IMR-90 (cell line): ENCODE measurements around the gene TNKS1BP1. TPM values are rescaled to one million over a fixed set of nuclear protein-coding genes. Genes with fewer than 3 reads are reported as not detected.

Source experiments
- ATAC-seq: fragments of 200-7000 bp; cut with Tn5 transposase; 2 replicates; pipeline ENCODE4 v1.9.1; 2020; ENCODE audit warnings: low read depth, mild to moderate bottlenecking, moderate library complexity
- BruUV-seq: library from RNA; stranded (reverse); fragments of 400-500 nt; replicated peaks from 2 replicates; lab custom pipeline; 2021; lab: Mats Ljungman, UMichigan
- CTCF ChIA-PET: fragments of 300-600 bp; formaldehyde crosslinking; extraction: SDS; loops from one replicate; lab custom pipeline; 2021; ENCODE audit warnings: antibody characterized with exemption; lab: Yijun Ruan, JAX
- POLR2A ChIA-PET: fragments of 300-600 bp; sonication (Branson Sonifier 250); formaldehyde crosslinking; loops from one replicate; lab custom pipeline; 2022; ENCODE audit warnings: antibody characterized with exemption; ENCODE audit not compliant: unreplicated experiment; lab: Charles Lee
- DNase-seq: peaks from one replicate; pipeline ENCODE4 v3.0.0; 2013
- H2AFZ ChIP-seq: replicated peaks from 2 replicates; pipeline ENCODE3; 2013; ENCODE audit warnings: low read length, mild to moderate bottlenecking; ENCODE audit not compliant: poor library complexity
- H2AK5ac ChIP-seq: 2 replicates; pipeline ENCODE4 v1.6.1; 2013; ENCODE audit warnings: low read depth, low read length, inconsistent platforms
- H2AK9ac ChIP-seq: replicated peaks from 2 replicates; pipeline ENCODE3; 2013; ENCODE audit warnings: mild to moderate bottlenecking, low read depth, low read length, moderate library complexity; ENCODE audit not compliant: poor library complexity
- H2BK120ac ChIP-seq: 2 replicates; pipeline ENCODE4 v1.6.1; 2013; ENCODE audit warnings: low read depth, low read length, inconsistent platforms
- H2BK15ac ChIP-seq: 3 replicates; pipeline ENCODE4 v1.6.1; 2013; ENCODE audit warnings: low read depth, low read length, inconsistent platforms
- H2BK20ac ChIP-seq: 2 replicates; pipeline ENCODE4 v1.6.1; 2013; ENCODE audit warnings: low read depth, mild to moderate bottlenecking, inconsistent platforms, low read length, moderate library complexity
- H2BK5ac ChIP-seq: 2 replicates; pipeline ENCODE4 v1.6.1; 2013; ENCODE audit warnings: mild to moderate bottlenecking, low read depth, low read length, inconsistent platforms; ENCODE audit not compliant: poor library complexity, severe bottlenecking
- H3K14ac ChIP-seq: replicated peaks from 2 replicates; pipeline ENCODE4 v1.6.1; 2013; ENCODE audit warnings: low read depth, low read length, inconsistent platforms
- H3K18ac ChIP-seq: 2 replicates; pipeline ENCODE4 v1.6.1; 2013; ENCODE audit warnings: low read depth, low read length, control low read depth
- H3K23ac ChIP-seq: 2 replicates; pipeline ENCODE4 v1.6.1; 2013; ENCODE audit warnings: low read depth, low read length, inconsistent platforms
- H3K27ac ChIP-seq: 2 replicates; pipeline ENCODE4 v1.5.1; 2013; ENCODE audit warnings: mild to moderate bottlenecking, control low read depth, low read length; ENCODE audit not compliant: insufficient read depth
- H3K27me3 ChIP-seq: 2 replicates; pipeline ENCODE4 v1.6.1; 2013; ENCODE audit warnings: low read length; ENCODE audit not compliant: control insufficient read depth, insufficient read depth
- H3K36me3 ChIP-seq: 2 replicates; pipeline ENCODE4 v1.6.1; 2013; ENCODE audit warnings: low read length, mixed read lengths; ENCODE audit not compliant: control insufficient read depth, insufficient read depth
- H3K4ac ChIP-seq: 2 replicates; pipeline ENCODE4 v1.6.1; 2013; ENCODE audit warnings: low read depth, low read length, inconsistent platforms
- H3K4me1 ChIP-seq: 2 replicates; pipeline ENCODE4 v1.6.1; 2013; ENCODE audit warnings: low read length, mixed read lengths; ENCODE audit not compliant: control insufficient read depth, insufficient read depth
- H3K4me2 ChIP-seq: 2 replicates; pipeline ENCODE4 v1.6.1; 2013; ENCODE audit warnings: low read depth, mild to moderate bottlenecking, control low read depth, low read length, moderate library complexity
- H3K4me3 ChIP-seq: 2 replicates; pipeline ENCODE4 v1.5.1; 2013; ENCODE audit warnings: low read depth, mild to moderate bottlenecking, control low read depth, low read length, moderate library complexity; ENCODE audit not compliant: insufficient read depth
- H3K56ac ChIP-seq: 2 replicates; pipeline ENCODE4 v1.6.1; 2013; ENCODE audit warnings: low read length, inconsistent platforms; ENCODE audit not compliant: insufficient read depth; ENCODE audit errors: extremely low read depth
- H3K79me1 ChIP-seq, 2 experiments: 2 replicates each; pipeline ENCODE4 v1.6.1; 2013; ENCODE audit warnings: low read length in 2 of 2, inconsistent platforms in 1 of 2, low read depth in 1 of 2
- H3K9ac ChIP-seq: 2 replicates; pipeline ENCODE4 v1.6.1; 2013; ENCODE audit warnings: low read depth, low read length, control low read depth
- H3K9me1 ChIP-seq: 2 replicates; pipeline ENCODE4 v1.6.1; 2013; ENCODE audit warnings: low read length, inconsistent platforms; ENCODE audit not compliant: insufficient read depth
- H3K9me3 ChIP-seq: 2 replicates; pipeline ENCODE4 v1.6.1; 2013; ENCODE audit warnings: low read length; ENCODE audit not compliant: control insufficient read depth, insufficient read depth
- H4K20me1 ChIP-seq: 2 replicates; pipeline ENCODE4 v1.6.1; 2013; ENCODE audit warnings: low read length, inconsistent platforms; ENCODE audit not compliant: insufficient read depth
- H4K5ac ChIP-seq: 2 replicates; pipeline ENCODE4 v1.6.1; 2013; ENCODE audit warnings: mild to moderate bottlenecking, low read depth, low read length, control low read depth
- H4K8ac ChIP-seq, 2 experiments: 2 replicates each; pipeline ENCODE4 v1.6.1; 2013; ENCODE audit warnings: low read depth in 2 of 2, low read length in 2 of 2, control low read depth in 1 of 2, inconsistent platforms in 1 of 2
- H4K91ac ChIP-seq: 2 replicates; pipeline ENCODE4 v1.6.1; 2013; ENCODE audit warnings: low read depth, low read length, inconsistent platforms; ENCODE audit not compliant: insufficient read depth
- CEBPB ChIP-seq: IDR thresholded peaks from 2 replicates; pipeline ENCODE4 v1.6.1; 2012; ENCODE audit warnings: low read depth, low read length, improper control_type of control experiment
- CHD1 ChIP-seq: IDR thresholded peaks from 2 replicates; pipeline ENCODE4 v1.6.1; 2012; ENCODE audit warnings: low read depth, low read length, improper control_type of control experiment
- ELK1 ChIP-seq: fragments of 150-350 bp; IDR thresholded peaks from 2 replicates; pipeline ENCODE4 v1.6.1; 2016; ENCODE audit warnings: low read depth, mild to moderate bottlenecking, low read length, moderate library complexity, borderline replicate concordance
- FOS ChIP-seq: fragments of 150-350 bp; IDR thresholded peaks from 2 replicates; pipeline ENCODE4 v1.6.1; 2016; ENCODE audit warnings: low read depth, low read length
- MAFK ChIP-seq: IDR thresholded peaks from 2 replicates; pipeline ENCODE4 v1.6.1; 2012; ENCODE audit warnings: low read depth, low read length, improper control_type of control experiment
- MXI1 ChIP-seq: IDR thresholded peaks from 2 replicates; pipeline ENCODE4 v1.6.1; 2012; ENCODE audit warnings: low read depth, mild to moderate bottlenecking, low read length, moderate library complexity, borderline replicate concordance
- POLR2A ChIP-seq: IDR thresholded peaks from 2 replicates; pipeline ENCODE4 v1.6.1; 2012; ENCODE audit warnings: mild to moderate bottlenecking, low read depth, low read length
- RAD21 ChIP-seq: IDR thresholded peaks from 2 replicates; pipeline ENCODE4 v1.6.1; 2012; ENCODE audit warnings: low read length, improper control_type of control experiment
- RCOR1 ChIP-seq: IDR thresholded peaks from 2 replicates; pipeline ENCODE4 v1.6.1; 2012; ENCODE audit warnings: mild to moderate bottlenecking, low read length, improper control_type of control experiment; ENCODE audit not compliant: insufficient replicate concordance
- RFX5 ChIP-seq: IDR thresholded peaks from 2 replicates; pipeline ENCODE4 v1.8.0; 2012; ENCODE audit warnings: low read depth, mild to moderate bottlenecking, low read length, moderate library complexity
- SMC3 ChIP-seq: fragments of 150-350 bp; IDR thresholded peaks from 2 replicates; pipeline ENCODE4 v1.6.1; 2016; ENCODE audit warnings: low read depth, mild to moderate bottlenecking, antibody characterized with exemption, low read length, moderate library complexity
- USF2 ChIP-seq: fragments of 150-350 bp; IDR thresholded peaks from 2 replicates; pipeline ENCODE4 v1.6.1; 2017; ENCODE audit warnings: mild to moderate bottlenecking, antibody characterized with exemption, low read length, low read depth
- WGBS, 2 experiments: methylation state at CpG; one replicate each; pipeline versions ENCODE4 v1.1.5 to v1.1.7; 2013; ENCODE audit warnings: missing lambda C conversion rate in 2 of 2; ENCODE audit not compliant: insufficient read length in 1 of 2; ENCODE audit errors: extremely low coverage in 2 of 2; 5-methylcytosine and 5-hydroxymethylcytosine counted together
- dilution Hi-C: fragments of 300-500 bp; cut with HindIII; formaldehyde crosslinking; loops from one replicate; pipeline ENCODE4 v1.14.3; 2018; ENCODE audit warnings: low sequenced_read_pairs; ENCODE audit not compliant: unreplicated experiment
- in situ Hi-C: fragments of 300-500 bp; cut with MboI; formaldehyde crosslinking; loops from 3 replicates; pipeline ENCODE4 v1.14.3; 2019; ENCODE audit warnings: low sequenced_read_pairs, inconsistent platforms, mixed read lengths
- intact Hi-C: fragments of 100-400 bp; cut with micrococcal nuclease; formaldehyde crosslinking; loops from 2 replicates; pipeline ENCODE4 v1.10.0; 2022
- polyA plus RNA-seq, 3 experiments: library from polyadenylated mRNA; depleted of rRNA; stranded (reverse); fragments of >200 nt; gene quantifications; 2 replicates each; pipeline ENCODE4 v1.2.3, GENCODE V29; 2012; ENCODE audit warnings: low replicate concordance in 1 of 3
- total RNA-seq: library from RNA; depleted of rRNA; stranded (reverse); fragments of >200 nt; gene quantifications from 2 replicates; pipeline ENCODE4 v1.2.3, GENCODE V29; 2012

The TNKS1BP1 gene
- total and polyA plus RNA-seq, 2 of the 4 experiments (the other 2 are of a cell fraction) = 31.7 to 71.4 TPM

- peaks cover 39% of the 10 kb centered on the region for H3K27me3 ChIP-seq
- BruUV-seq = no TSS peak
- H4K8ac ChIP-seq = no peak overlapping the region
- H3K4me2 ChIP-seq = no peak overlapping the region
- intact Hi-C loops (no loop called here), in situ Hi-C loops (loop anchor here (25.0 kb wide), 1 partner anchor 521 kb away; no protein-coding TSS in a partner anchor), dilution Hi-C loops (no loop called here)
- H3K4me1 ChIP-seq = no peaks in the 10 kb centered on the region
- no peak overlapping the region for H3K4me3 ChIP-seq
- H3K56ac ChIP-seq = no peak overlapping the region
- H3K18ac ChIP-seq = no peak overlapping the region
- no peaks in the 10 kb centered on the region for H3K79me1 ChIP-seq
- ChIA-PET POLR2A (no interaction called here), CTCF (no interaction called here)
- no peak overlapping the region for H2BK120ac ChIP-seq
- TF ChIP-seq MAFK = no peak
- TF ChIP-seq CEBPB = no peak
- no peak for TF ChIP-seq ELK1
- TF ChIP-seq FOS = no peak
- no peak for TF ChIP-seq SMC3
- TF ChIP-seq POLR2A = no peak
- TF ChIP-seq USF2 = no peak
- no peak for TF ChIP-seq CHD1
- no peak for TF ChIP-seq MXI1
- TF ChIP-seq RCOR1 = no peak
- no peak for TF ChIP-seq RFX5
- no peak for TF ChIP-seq RAD21
- peaks cover 3% of the 10 kb centered on the region; the same call in 1 of the 2 replicates for H3K9me3 ChIP-seq
- H2BK5ac ChIP-seq = no peak overlapping the region
- no peak overlapping the region for H2AK5ac ChIP-seq
- H3K4ac ChIP-seq = no peak overlapping the region
- H3K27ac ChIP-seq = no peak overlapping the region
- no peak overlapping the region for H3K9ac ChIP-seq
- no peak for ATAC-seq
- DNase-seq = peak; percentile 10
- H2AFZ ChIP-seq = no peak overlapping the region
- H4K91ac ChIP-seq = no peak overlapping the region
- no peak overlapping the region for H3K23ac ChIP-seq
- WGBS, 2 experiments = no CpG with 5 or more reads among the region's 9 CpGs
- H3K36me3 ChIP-seq = no peaks in the 10 kb centered on the region
- no peak overlapping the region for H2BK15ac ChIP-seq
- H3K9me1 ChIP-seq = no peaks in the 10 kb centered on the region
- no peak overlapping the region for H4K5ac ChIP-seq
- no peak overlapping the region for H2BK20ac ChIP-seq
- no peak overlapping the region for H3K14ac ChIP-seq
- H4K20me1 ChIP-seq = no peaks in the 10 kb centered on the region
- no peak overlapping the region for H2AK9ac ChIP-seq
Measured at GRCh38 chr11:57358543-57358961, 33.8 kb upstream of the TNKS1BP1 start.
